ENCODE results near the gene SPRYD3.

- no peak for TF ChIP-seq CTCF (IDR thresholded peaks at IDR 0.05)
- peak; percentile 71 to 89 for TF ChIP-seq POLR2A (IDR thresholded peaks at IDR 0.05)
These were observed 32.5 kb downstream of the SPRYD3 start for GRCh38 chr12:53046655-53047220.

All from Peyer's patch (tissue), 4 donors.